Left colon (tissue), 2 donors: ENCODE measurements around the gene TMEM270. TPM values are rescaled to one million over a fixed set of nuclear protein-coding genes. Genes with fewer than 3 reads are reported as not detected.

Source experiments
- ATAC-seq: fragments of 200-7000 bp; cut with Tn5 transposase; one replicate; pipeline ENCODE4 v1.9.1; 2020; ENCODE audit warnings: mild to moderate bottlenecking, moderate library complexity
- DNase-seq, 2 donors: peaks; one replicate each; pipeline ENCODE4 v3.0.0-alpha.2; 2020
- intact Hi-C, 2 donors: fragments of 100-400 bp; cut with DNase I in 1 of 2; cut with micrococcal nuclease in 1 of 2; formaldehyde crosslinking; loops; one replicate each; pipeline versions ENCODE4 v1.11.2 to v1.14.0; 2022; cut with DNase I, micrococcal nuclease
- total RNA-seq, 2 donors: library from RNA; stranded (reverse); fragmentation: NEBNext Ultra II Directional; extraction: Animal tissue kit (Norgen Biotek cat#: 25700); gene quantifications; one replicate each; pipeline ENCODE4 v1.2.1, GENCODE V29; 2021
- donor health status: DM: no; HTN: no; CAD: no.
- donor health status: DM: yes; HTN: yes; CAD: no.

Gene TMEM270
- total RNA-seq, 2 donors from 2014 or later, result not detected

DNA sequence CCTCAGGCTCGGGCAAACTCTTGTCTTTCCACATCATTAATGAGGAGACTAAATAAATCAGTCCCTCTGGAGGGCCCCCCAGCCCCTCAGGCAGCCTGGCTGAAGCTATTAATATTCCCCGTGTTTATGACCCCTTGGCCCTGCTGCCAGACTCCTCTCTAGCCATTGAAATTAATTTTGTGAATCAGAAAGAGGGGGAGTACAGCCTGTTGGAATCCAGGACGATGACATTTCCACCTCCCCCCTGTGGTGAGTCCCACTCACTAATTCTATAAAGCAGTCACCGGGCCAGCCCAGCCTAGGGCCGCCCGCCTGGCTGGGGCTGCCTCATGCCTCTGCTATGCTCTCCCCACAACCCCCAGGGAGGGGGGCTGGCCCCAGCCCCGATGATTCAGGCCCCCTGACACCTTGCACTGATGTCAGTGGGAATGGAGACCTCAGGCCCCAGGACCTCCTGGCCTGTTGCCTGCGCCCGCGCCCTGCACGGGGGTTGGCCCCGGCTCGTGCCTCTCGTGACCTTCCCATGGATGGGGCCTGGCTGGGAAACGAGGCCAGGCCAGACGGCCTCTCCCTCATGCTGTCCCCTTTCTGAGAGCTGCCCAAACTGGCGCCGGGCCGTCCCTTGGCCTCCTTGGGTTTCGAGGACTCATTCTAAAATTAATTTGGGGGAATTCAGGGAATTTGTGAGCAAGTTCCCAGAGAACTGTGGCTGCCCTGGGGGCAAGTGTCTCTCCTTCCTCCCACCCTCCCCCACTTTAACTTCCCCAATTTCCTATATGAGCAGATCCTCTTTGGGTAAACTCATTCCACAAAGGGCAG is 34.0 kb downstream of the TMEM270 start:
- DNase-seq (peak in 1 of 2 donors; percentile 51), ATAC-seq (peak; percentile 7)
- intact Hi-C loops, result no loop called here

DNA sequence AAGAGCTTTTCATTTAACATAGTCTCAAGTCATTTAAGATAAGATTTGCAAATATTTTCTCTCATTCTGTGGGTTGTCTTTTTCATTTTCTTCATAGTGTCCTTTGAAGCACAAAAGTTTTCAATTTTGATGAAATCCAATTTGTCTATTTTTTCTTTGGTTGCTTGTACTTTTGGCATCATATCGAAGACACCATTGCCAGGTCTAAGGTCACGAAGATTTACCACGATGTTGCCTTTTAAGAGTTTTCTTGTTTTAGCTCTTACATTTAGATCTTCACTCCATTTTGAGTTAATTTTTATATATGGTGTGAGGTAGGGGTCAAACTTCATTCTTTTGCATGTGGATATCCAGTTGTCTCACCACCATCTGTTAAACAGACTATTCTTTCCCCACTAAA is 34.7 kb downstream of the TMEM270 start:
- intact Hi-C loops, result no loop called here
- DNase-seq, result no peak
- ATAC-seq, result no peak

DNA sequence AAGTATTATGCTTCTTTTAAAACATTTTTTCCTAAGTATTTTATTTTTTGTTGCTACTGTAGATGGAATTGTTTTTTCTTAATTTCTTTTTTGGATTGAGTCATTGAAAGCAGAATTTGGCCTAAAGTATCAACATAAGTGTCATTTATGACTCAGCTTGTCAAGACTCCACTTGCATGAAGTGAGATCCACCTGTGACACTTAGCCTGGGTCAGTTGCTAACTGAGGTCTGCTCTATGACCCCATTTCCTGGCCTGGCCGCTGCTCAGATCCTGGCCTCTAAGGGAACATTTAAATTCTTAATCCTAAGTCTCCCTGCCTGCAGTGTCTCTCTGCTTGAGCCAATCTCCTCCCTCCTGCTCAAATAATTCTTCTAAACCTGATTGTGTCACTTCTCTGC is 35.5 kb downstream of the TMEM270 start:
- no peak for DNase-seq
- intact Hi-C loops, result no loop called here
- no peak for ATAC-seq

DNA sequence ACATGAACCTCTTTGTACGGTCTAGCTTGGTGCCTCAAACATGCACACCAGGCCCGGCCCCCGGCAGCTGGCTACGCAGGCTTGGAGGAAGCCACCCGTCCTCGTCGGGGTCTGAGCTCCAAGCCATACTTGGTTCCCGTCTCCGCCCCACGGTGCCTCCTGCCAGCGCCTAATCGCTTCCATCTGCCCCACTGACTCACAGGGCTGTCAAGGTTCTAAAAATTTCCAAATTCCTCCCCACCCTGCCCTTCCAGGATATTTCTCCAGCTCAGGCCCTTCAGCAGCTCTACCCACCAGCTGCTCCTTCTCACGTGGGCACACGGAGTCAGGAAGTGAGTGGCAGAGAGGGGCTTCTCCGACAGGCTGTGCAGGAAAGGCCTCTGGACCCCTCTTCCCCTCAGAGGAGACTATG is 38.8 kb downstream of the TMEM270 start:
- ATAC-seq (no peak), DNase-seq (peak in 1 of 2 donors; percentile 37)
- intact Hi-C loops, result no loop called here

DNA sequence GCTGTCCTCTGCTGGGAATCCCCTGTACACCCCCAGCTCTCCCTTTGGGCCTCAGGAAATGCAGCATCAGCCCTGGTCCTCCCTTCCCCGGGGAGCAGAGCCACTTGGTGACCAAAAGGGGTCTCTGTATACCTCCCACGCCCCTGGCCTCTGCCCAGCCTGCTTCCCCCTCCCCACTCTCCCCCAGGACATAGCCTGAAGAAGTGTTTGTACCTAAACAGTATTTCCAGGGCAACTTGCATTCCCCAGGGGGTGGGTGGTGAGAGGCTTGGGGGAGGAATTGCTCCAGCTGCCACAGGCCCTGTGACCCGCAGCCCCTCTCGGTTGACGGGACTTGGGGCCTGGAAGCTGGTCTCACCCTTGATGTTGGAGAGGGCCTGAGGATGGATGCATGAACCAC is 39.3 kb downstream of the TMEM270 start:
- intact Hi-C loops, result no loop called here
- ATAC-seq, result no peak

DNA sequence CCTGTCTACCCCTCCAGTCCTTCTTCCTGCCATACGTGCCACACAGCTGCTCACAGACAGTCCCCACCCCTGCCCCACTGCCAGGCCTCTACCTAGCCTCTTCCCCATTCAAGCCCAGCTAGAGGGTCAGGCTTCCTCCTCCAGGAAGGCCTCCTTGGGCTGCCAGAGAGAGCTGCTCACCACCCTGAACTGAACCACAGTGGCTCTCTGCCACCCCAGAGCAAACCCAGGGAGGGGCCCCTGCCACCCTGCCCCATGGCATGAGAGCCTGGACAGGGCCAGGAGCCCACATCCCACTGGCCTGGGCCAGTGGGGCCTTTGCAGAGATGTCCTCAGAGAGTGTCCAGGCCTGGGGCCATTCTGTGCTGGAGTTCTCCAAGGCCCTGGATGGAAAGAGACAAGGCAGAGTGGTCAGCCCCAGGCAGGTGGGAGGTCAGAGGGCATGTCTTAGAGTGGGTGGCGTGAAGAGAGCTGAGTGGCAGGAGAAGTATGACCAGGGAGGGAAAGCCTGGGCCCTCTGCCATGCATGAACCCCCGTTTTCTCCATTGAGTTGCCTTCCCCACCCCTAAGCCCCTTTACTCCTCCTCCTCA is 40.4 kb downstream of the TMEM270 start:
- ATAC-seq, result no peak
- DNase-seq, result no peak
- intact Hi-C loops, result no loop called here

More for the DNA sequence above, 39.3 kb downstream of the TMEM270 start:
- DNase-seq, result no peak

DNA sequence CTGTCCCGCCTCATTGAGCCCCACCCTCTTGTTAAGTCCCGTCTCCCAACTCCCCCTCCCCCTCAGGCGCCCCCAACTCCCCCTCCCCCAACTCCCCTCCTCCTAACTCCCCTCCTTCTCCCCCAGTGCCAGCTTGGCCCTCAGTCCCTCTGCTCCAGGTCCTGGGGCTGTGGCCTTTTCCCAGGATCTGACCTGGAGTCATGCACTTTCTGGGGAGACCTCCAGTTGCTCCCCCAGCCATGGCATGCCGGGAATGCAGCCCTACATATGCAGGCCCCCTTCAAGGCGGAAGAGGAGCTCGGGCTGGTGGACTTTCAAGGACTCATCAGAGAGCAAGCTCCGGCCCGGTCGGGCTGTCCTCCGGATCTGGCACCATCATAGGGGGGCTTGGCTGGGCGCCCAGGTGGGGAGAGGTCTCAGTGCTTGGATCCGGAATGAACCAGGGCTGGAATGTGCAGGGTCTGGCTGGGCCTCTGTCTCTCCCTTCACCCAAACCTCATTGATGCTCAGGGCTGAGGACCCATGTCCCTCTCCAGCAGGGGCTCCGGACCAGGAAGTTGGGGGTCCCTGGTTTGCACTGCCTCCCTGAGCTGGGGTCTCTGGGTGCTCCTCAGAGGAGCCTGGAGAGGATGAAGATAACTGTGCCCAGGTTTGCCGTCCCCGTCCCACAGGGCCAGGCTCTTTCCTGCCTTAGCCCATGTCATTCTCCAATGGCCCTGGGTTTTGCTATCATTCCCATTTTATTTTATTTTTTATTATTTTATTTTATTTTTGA is 41.1 kb downstream of the TMEM270 start:
- no peak for DNase-seq
- intact Hi-C loops, result no loop called here

DNA sequence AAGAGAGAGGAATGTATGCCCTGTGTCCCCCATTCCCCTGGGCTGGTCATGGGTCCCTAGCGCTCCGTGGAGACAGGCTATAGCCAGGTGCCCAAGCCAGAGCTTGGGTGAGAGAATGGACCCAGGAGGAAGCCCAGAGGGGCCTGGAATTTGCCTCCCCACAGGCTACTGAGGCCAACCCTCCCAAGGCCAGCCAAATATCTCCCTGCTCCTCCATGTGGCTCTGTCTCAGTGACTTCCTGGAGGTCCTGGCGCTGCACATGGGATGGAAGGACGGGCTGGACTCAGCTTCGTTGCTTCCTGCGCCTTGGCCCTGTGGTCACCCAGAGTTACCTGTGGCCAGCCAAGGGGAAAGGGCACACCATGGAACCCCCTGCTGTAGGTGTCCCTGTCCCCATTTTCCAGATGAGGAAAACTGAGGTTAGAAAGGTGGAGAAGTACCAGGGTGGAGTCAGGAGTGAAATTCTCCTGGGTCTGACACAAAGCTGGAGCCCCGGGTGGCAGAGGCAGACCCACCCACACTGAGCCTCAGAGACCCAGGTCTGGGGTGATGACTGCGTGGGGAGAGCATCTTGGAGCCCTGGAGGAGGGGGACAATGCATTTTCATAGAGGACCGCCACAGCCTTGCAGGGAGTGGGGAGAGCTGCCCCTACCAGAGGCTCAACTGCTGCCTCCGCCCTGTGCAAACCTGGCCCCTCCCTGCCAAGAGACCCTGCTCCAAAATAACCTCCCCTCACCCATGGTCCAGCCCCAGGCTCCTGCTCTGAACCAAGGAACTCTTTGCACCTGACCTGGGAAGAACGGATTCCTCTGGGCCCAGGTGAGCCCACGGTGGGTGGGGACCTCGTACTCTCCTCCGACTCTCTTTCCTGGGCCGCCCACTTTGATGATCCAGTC is 42.6 kb downstream of the TMEM270 start:
- DNase-seq (peak in 1 of 2 donors; percentile 18), ATAC-seq (no peak)
- intact Hi-C loops, result no loop called here

More for the DNA sequence above, 41.1 kb downstream of the TMEM270 start:
- no peak for ATAC-seq

DNA sequence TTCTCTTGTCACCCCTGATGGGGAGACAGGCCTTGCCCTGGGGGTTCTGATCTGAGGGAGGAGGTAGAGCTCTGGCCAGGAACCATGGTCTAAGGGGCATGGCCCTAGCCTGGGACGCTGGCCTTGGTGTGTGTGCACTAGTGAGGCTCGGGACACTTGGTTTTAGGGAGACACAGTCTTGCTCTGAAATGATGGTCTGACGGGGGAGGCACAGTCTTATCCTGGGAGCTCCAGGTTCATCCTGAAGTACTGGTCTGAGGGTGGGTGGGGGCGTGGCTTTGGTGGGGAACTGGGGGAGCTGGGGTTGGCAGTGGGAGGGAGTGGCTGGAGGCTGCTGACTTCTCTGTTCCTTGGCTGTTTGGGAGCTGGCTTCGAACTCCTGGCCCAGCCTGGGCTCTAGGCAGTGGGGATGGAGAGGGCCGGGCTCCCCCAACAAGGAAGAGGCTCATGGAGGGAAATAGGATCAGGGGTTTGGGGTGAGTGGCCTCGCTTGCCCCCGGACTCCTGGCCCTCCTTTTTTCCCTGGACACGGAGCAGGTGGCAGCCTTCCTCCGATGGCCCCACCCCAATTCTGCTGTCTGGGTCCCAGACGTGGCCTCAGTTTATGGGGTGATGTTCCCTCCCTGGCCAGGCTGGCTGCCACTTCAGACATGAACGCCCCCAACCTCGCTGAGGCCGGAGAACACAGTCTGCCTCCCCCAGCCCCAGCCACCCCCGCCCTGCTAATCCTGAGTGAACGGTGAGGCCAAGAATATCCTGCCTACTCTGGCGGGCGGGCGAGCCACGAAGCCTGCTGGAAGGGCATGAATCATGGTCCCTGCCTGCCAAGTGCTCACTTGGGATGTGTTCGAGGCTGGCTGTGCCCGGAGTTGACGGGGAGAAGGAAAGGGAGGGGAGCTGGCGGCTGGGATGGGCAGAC is 43.5 kb downstream of the TMEM270 start:
- intact Hi-C loops, result no loop called here
- DNase-seq (peak in 1 of 2 donors; percentile 15), ATAC-seq (no peak)

DNA sequence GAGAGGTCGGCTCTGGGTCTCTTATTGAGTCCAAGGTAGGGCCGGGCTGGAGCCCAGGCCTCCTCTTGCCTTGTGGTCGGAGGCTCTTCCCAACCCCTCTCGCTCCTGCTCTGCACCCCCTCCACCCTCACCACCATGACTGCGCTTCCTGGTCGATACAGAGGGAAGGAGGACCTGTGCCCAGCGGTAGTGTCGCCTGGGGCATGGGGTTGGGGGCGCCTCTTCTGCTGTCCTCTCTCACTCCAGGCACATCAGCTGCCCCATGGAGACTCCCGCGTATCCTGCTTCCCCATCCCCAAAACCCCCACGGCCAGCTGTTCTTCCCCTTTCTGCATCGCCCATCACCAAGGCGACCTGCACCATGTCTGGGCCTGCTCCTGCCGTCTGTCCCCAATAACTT is 44.4 kb downstream of the TMEM270 start:
- ATAC-seq, result no peak
- intact Hi-C loops, result no loop called here
- no peak for DNase-seq

DNA sequence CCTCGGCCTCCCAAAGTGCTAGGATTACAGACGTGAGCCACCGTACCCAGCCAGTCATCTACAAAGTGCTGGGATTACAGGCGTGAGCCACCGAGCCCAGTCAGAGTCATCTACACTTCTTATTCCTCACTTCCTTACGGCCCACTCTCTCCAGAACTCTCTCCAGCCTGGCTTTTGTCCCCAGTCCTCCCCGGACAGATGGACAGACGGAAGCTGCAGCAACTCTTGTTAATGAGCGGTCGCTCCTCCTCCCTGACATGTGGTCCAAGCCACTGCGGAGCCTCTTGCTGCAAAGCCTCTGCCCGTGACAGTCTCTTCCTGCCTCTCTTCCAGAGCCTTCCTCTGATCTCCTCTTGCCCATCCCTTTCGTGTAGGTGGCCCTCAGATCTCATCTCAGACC is 45.9 kb downstream of the TMEM270 start:
- intact Hi-C loops, result no loop called here
- DNase-seq (no peak), ATAC-seq (no peak)

DNA sequence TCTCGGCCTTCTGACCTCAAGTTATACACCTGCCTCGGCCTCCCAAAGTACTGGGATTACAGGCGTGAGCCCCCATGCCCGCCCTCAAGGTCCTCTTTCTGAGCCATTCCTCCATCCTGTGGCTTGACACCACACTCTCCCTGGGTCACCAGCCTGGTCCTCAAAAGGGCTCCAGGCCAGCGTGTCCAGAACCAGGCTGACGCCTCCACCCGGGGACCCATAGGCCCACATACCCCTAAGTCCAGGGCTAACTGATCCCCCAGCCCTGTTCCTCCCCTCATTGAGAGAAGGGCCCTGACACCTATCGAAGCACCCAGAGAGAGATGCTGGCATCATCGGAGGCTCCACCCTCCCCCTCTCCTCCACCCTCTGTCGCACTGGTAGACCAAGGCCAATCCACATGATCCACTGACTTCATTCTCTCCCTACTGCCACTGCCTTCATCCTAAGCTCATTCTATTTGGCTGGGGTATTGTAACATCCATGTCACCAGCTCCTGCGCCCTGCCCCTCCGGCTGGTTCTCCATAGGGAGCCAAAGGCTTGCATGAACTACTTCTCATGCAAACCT is 46.7 kb downstream of the TMEM270 start:
- DNase-seq, result no peak
- intact Hi-C loops, result no loop called here
- no peak for ATAC-seq

DNA sequence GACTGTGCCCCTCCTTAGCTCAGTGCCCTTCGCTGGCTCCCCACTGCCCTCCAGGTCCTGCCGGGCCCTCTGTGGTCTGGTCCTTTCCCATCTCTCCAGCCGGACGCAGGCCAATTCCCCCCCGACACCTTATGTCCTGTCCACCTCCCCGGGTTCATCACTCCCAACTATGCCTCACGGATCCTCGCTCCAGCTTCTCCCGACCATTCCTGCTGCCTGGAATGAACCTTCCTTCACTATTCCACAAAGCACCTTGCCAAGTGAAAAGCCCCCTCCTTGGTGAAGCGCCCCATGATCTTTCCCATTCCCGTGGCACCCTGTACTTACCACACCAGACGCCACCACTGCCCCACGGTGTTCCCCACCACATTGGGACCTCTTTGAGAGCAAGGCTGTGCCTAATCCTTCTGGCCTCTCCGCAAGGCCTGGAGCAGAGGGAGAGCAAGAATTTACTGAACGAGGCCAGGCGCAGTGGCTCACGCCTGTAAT is 47.2 kb downstream of the TMEM270 start:
- no peak for DNase-seq
- intact Hi-C loops, result no loop called here
- ATAC-seq, result no peak

DNA sequence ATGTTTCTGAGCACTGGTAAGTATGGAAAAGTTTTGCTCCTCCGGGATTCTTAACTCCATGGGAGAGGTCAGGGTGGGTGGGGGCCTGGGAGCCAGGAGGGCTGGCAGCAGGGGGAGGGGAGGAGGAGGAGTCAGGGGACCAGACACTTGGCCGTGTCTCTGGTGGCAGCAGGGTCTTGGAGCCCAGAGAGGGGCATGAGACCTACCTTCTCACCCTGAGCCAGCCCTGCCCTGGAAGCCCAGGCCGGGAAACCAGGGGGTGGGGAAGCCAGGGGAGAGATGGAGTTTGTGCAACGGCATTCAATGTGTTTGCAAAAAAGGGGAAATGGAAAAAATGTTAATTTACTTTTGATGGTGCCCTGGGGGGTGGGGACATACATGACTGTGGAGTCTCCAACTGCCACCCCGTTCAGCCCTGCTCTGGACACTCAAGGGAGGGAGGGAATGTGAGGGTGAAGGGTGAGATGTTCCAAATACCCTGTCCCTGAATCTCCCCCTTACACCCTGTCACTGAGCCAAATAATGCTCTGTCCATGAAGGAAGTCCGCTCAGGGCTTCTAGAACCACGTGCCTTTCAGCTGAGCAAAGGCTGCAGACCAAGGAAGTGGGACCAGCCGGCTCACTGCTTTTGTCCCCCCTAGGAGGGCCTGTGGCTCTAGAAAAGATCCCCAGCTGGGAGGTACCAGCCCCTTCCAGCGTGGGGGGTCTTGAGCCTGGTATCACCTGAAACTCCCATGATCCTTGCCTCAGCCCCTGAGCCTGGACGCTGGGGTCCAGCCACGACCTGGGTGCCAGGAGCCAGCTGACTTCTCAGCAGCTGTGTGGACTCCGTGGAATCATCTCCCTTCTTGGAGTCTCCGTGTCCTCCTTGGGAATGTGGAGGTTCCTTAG is 48.3 kb downstream of the TMEM270 start:
- intact Hi-C loops, result no loop called here
- DNase-seq, result no peak
- ATAC-seq, result no peak

DNA sequence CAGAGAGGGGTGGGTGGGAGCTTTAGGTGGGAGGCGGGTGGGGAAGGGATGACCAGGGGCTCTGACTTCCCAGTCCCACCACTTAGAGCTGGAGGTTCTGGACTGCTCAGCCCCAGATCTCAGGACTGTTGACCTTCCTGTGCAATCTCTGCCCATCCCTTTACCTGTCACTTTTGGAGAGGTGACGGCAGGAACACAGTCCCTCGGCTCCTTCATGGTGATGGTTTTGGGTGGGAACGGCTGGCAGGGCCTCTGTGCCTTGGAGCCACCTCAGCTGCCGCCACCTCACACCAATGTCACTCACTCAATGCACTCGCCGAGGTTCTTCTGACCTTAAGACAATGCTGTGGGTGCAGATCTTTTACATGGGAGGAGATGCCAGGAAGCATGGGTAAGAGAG is 49.0 kb downstream of the TMEM270 start:
- no peak for DNase-seq
- intact Hi-C loops, result no loop called here
- no peak for ATAC-seq

DNA sequence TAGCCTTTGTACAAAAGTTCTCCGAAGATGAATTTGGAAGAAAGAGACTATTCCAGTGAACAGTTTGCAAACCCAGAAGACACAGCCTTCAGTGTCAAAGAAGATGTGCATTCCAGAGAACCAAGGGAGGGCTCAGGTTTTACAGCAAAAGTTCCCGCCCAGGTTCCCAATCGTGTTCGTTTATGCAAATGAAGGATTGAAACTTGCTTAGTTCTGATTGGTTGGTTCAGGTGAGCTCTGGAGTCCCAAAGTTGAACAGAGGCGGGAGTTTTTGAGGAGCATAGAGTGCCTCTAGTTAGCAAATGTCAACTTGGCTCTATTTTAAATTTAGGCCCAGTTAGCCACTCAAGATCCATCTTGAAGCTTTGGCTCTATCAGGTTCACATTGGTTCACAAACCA is 51.3 kb downstream of the TMEM270 start:
- ATAC-seq (no peak), DNase-seq (no peak)
- intact Hi-C loops, result no loop called here
